Spleen (tissue), 7 donors: ENCODE results near the gene NR3C1.

ENCODE experiments used
- POLR2AphosphoS5 ChIP-seq, 3 donors: sonication (generic); formaldehyde crosslinking; IDR thresholded peaks; one replicate each; pipeline ENCODE4 v1.5.1; 2017; ENCODE audit warnings: antibody characterized with exemption in 3 of 3
- TF ChIP-seq, protein P1 (sequence below), 11 experiments: fragments of 200-600 bp in 7 of 11; fragments of 450-650 bp in 4 of 11; sonication (generic) in 4 of 11; IDR thresholded peaks in 8 of 11; conservative IDR thresholded peaks in 3 of 11; 1 replicate in 7 of 11; 2 replicates in 4 of 11; pipeline versions ENCODE4 v1.4.0 to v1.8.0; 2016 to 2021; ENCODE audit warnings: antibody characterized with exemption in 11 of 11, inconsistent platforms in 4 of 11, mild to moderate bottlenecking in 1 of 11
- donor health status: DM: no; HTN: no; CAD: no; lungs with moderate emphysema.
- donor health status: DM: no; HTN: no; CAD: no.
- donor health status: DM: no; HTN: no; CAD: no.

DNA sequence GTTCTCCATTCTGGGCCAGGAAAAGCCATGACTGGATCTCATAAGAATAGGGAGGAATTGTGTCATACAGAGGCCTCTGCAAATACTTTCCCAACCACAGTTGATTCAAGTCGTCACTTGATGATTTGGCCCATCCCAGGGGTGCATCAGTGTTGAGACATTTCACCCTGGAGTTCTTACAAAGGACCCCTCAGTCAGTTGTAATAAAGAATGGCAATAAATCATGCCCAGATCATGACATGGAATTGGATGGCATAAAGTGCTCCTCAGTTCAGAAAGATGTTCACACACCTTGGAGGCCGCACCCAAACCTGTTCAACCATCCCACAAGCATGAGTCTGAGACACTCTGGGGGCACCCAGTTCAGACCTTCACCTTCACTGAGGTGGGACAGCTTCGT, 168.1 kb downstream of the NR3C1 start:
- TF ChIP-seq, protein P1, sequence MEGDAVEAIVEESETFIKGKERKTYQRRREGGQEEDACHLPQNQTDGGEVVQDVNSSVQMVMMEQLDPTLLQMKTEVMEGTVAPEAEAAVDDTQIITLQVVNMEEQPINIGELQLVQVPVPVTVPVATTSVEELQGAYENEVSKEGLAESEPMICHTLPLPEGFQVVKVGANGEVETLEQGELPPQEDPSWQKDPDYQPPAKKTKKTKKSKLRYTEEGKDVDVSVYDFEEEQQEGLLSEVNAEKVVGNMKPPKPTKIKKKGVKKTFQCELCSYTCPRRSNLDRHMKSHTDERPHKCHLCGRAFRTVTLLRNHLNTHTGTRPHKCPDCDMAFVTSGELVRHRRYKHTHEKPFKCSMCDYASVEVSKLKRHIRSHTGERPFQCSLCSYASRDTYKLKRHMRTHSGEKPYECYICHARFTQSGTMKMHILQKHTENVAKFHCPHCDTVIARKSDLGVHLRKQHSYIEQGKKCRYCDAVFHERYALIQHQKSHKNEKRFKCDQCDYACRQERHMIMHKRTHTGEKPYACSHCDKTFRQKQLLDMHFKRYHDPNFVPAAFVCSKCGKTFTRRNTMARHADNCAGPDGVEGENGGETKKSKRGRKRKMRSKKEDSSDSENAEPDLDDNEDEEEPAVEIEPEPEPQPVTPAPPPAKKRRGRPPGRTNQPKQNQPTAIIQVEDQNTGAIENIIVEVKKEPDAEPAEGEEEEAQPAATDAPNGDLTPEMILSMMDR (IDR thresholded peaks at IDR 0.05 in 8 of 11, conservative IDR thresholded peaks at IDR 0.05 in 3 of 11): no peak
- no peak for TF ChIP-seq POLR2AphosphoS5 (IDR thresholded peaks at IDR 0.05)
